Measurements from ENCODE around the gene TP53TG5.

The TP53TG5 gene

GRCh38 chr20:45367126-45367525, 11.0 kb downstream of the TP53TG5 start:
- TF ChIP-seq ZNF76 (tag by site-specific recombination; IDR thresholded peaks at IDR 0.05; ENCODE audit: borderline replicate concordance, low read depth), result no peak
- no peak for TF ChIP-seq ZNF174 (tag by site-specific recombination; IDR thresholded peaks at IDR 0.05)
- TF ChIP-seq ZBTB44 (tag by site-specific recombination; IDR thresholded peaks at IDR 0.05), result no peak
- no peak for TF ChIP-seq ZSCAN5A (tag by site-specific recombination; IDR thresholded peaks at IDR 0.05)
- TF ChIP-seq HOXC10 (CRISPR knock-in tag; IDR thresholded peaks at IDR 0.05), result no peak
- TF ChIP-seq ZBTB49 (tag by site-specific recombination; IDR thresholded peaks at IDR 0.05; ENCODE audit: low read depth), result no peak
- TF ChIP-seq ZBTB21 (tag by site-specific recombination; IDR thresholded peaks at IDR 0.05), result no peak
- TF ChIP-seq ZNF239 (tag by site-specific recombination; IDR thresholded peaks at IDR 0.05), result no peak
- ChIA-PET POLR2A (no interaction called here), CTCF (interaction anchor here (0.8 to 1.1 kb wide), 2 partner anchors 69 to 83 kb away, joined by 3 read pairs; no protein-coding TSS in a partner anchor)
- no peaks in the 10 kb centered on the region; the same call in 1 of the 2 replicates for H3K4me1 ChIP-seq (ENCODE audit: control insufficient read depth, insufficient read depth, low read length)
- no peak overlapping the region for H3K27ac ChIP-seq (ENCODE audit: extremely low read depth, low read depth, low read length)
- no peak overlapping the region for H3K4me3 ChIP-seq (ENCODE audit: low read depth, low read length)
- peaks cover 0 to 40% of the 10 kb centered on the region in 2 experiments; a peak in 1 of 3 replicates for H3K36me3 ChIP-seq (ENCODE audit: control insufficient read depth in 2 of 2, insufficient read depth in 1 of 2, low read length in 2 of 2)
- H3K9me3 ChIP-seq (ENCODE audit: control insufficient read depth, insufficient read depth, low read depth, low read length), result no peaks in the 10 kb centered on the region

- Histone ChIP-seq H3K4me1 (ENCODE audit: control insufficient read depth, insufficient read depth, low read length) (no peaks in the 10 kb centered on the region; the same call in 1 of the 2 replicates), H3K4me3 (ENCODE audit: low read depth, low read length) (no peak overlapping the region), H3K36me3 (ENCODE audit: control insufficient read depth in 2 of 2, insufficient read depth in 1 of 2, low read length in 2 of 2) (peaks cover 0 to 40% of the 10 kb centered on the region in 2 experiments; a peak in 1 of 3 replicates), H3K27ac (ENCODE audit: extremely low read depth, low read depth, low read length) (no peak overlapping the region), H3K9me3 (ENCODE audit: control insufficient read depth, insufficient read depth, low read depth, low read length) (no peaks in the 10 kb centered on the region)
- POLR2A ChIA-PET, result no interaction called here
- TF ChIP-seq ZNF416 (tag by site-specific recombination; IDR thresholded peaks at IDR 0.05), result no peak
- TF ChIP-seq ZBTB44 (tag by site-specific recombination; IDR thresholded peaks at IDR 0.05), result no peak
- no peak for TF ChIP-seq ZNF146 (tag by site-specific recombination; IDR thresholded peaks at IDR 0.05)
- TF ChIP-seq ZNF585B (tag by site-specific recombination; IDR thresholded peaks at IDR 0.05), result no peak
- TF ChIP-seq SP3 (tag by site-specific recombination; IDR thresholded peaks at IDR 0.05), result no peak
- TF ChIP-seq ZNF645 (tag by site-specific recombination; IDR thresholded peaks at IDR 0.05), result no peak
- TF ChIP-seq ZNF112 (tag by site-specific recombination; IDR thresholded peaks at IDR 0.05), result no peak
- TF ChIP-seq ZNF785 (tag by site-specific recombination; IDR thresholded peaks at IDR 0.05), result no peak
- TF ChIP-seq ZNF2 (tag by site-specific recombination; IDR thresholded peaks at IDR 0.05), result no peak
- CTCF ChIA-PET, result interaction anchor here (1.1 to 1.9 kb wide), 2 partner anchors 47 to 83 kb away, joined by 3 to 5 read pairs; no protein-coding TSS in a partner anchor
Measured at GRCh38 chr20:45366631-45367030, 11.5 kb downstream of the TP53TG5 start.

All from HEK293 (cell line).